ENCODE data around the gene GBP3. TPM values are rescaled to one million over a fixed set of nuclear protein-coding genes. Genes with fewer than 3 reads are reported as not detected.
"Not testable (repeated sequence)": the region's sequence is repeated elsewhere in the genome, so short reads cannot be mapped to it uniquely, and the experiment has no call there.

Gene GBP3
- polyA plus RNA-seq, 3 donors from 2014 or later: 7.7 to 18.2 (median 8.3) TPM

DNA sequence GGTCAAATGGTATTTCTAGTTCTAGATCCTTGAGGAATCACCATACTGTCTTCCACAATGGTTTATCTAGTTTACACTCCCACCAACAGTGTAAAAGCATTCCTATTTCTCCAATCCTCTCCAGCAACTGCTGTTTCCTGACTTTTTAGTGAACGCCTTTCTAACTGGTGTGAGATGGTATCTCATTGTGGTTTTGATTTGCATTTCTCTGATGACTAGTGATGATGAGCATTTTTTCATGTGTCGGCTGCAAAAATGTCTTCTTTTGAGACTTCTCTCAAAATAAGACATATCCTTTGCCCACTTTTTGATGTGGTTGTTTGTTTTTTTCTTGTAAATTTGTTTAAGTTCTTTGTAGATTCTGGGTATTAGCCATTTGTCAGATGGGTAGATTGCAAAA is 6.4 kb upstream of the GBP3 start:
- H3K4me1 Mint-ChIP-seq: peaks cover 9 to 12% of the 10 kb centered on the region in 2 donors
- not testable (repeated sequence) for H3K27me3 Mint-ChIP-seq (ENCODE audit: low read depth in 3 of 3); DNase-seq; H3K36me3 Mint-ChIP-seq; H3K9me3 Mint-ChIP-seq; H3K4me3 Mint-ChIP-seq
- H3K27ac Mint-ChIP-seq: peak overlapping the region in 1 of 6 donors; percentile 32

DNA sequence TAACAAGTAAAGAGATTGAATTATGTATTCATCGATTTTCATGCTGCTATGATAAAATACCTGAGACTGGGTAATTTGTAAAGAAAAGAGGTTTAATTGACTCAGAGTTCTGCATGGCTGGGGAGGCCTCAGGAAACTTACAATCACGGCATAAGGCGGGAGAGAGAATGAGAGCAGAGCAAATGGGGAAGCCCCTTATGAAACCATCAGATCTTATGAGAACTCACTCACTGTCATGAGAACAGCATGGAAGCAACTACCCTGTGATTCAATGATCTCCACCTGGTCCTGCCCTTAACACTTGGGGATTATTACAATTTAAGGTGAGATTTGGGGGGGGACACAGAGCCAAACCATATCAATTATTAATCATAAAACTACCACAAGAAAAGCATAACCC is 3.3 kb upstream of the GBP3 start:
- Mint-ChIP-seq H3K9me3 (no peaks in the 10 kb centered on the region), H3K27me3 (ENCODE audit: low read depth in 3 of 3) (peaks cover 7 to 15% (median 14%) of the 10 kb centered on the region in 3 donors), H3K4me1 (peaks cover 28 to 34% of the 10 kb centered on the region in 2 donors), H3K4me3 (no peak overlapping the region), H3K36me3 (no peaks in the 10 kb centered on the region), H3K27ac (no peak overlapping the region)
- DNase-seq: no peak

DNA sequence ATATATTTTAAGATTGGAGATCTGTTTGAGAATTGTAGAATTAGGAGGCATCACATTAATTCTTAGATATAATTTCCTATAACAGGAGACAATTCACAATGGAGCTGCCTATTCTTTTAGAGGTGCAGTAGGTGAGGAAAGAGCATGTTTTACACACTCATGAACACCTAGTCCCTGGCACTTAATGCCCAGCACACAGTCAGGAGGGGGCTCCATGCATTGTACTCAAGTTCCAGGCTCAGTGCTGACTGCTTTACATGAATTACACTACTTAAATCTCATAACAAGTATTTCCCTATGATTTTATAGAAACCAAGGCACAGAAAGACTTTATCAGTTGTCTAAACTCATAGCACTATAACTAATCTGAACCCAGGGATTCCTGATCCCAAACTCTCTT is 360 bp upstream of the GBP3 start:
- peak overlapping the region; percentile 92 to 99 (median 94) for H3K27ac Mint-ChIP-seq
- DNase-seq: no peak
- no peaks in the 10 kb centered on the region for H3K9me3 Mint-ChIP-seq
- peaks cover 48 to 55% of the 10 kb centered on the region in 2 donors for H3K4me1 Mint-ChIP-seq
- H3K4me3 Mint-ChIP-seq: peak overlapping the region; percentile 87 to 95 (median 94)
- H3K27me3 Mint-ChIP-seq (ENCODE audit: low read depth in 3 of 3): peaks cover 9 to 21% (median 19%) of the 10 kb centered on the region in 3 donors
- peaks cover 13 to 19% (median 18%) of the 10 kb centered on the region in 3 donors for H3K36me3 Mint-ChIP-seq

DNA sequence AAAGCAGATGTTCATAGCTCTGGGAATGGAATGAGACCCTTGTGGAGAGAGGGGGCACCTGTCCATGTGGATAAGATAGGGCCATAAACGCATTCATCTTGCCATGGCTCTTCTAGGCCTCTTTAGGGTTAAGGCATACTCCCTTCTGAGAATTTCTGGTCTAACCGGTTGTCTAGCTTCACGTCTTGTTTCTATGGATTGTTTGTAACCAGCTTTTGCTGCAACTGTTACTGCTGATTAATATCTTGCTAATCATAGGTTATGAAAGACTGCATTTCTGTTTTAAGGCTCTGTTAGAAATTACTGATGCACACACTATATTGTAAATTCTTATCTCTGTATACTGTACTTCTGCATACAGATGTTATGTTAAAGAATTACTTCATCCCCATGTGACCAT is 4.3 kb downstream of the GBP3 start:
- Mint-ChIP-seq H3K27ac (peak overlapping the region in 4 of 6 donors; percentile 4 to 67 (median 56)), H3K4me1 (peaks cover 58 to 81% of the 10 kb centered on the region in 2 donors), H3K27me3 (ENCODE audit: low read depth in 3 of 3) (peaks cover 9 to 21% (median 20%) of the 10 kb centered on the region in 3 donors), H3K36me3 (peaks cover 38 to 51% (median 40%) of the 10 kb centered on the region in 3 donors), H3K4me3 (peak overlapping the region in 4 of 5 donors; percentile 16 to 50 (median 36))
- not testable (repeated sequence) for DNase-seq, H3K9me3 Mint-ChIP-seq

DNA sequence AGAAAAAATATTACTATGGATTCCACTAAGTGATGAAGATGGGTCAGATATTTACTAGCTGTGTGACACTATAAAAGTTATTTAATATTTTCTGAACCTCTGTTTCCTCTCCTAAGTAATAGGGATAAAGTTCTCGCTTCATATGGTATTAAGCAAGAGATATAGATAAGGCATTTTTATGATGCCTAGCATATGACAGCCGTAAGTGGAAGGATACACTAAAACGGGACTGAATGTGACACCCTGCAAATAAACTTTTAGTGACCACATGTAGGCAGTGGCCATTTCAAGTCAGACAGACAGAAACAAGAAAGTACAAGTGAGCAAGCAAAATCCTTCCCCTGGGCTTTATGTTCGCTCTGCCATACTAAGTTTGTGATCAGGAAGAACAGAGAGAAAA is 14.2 kb downstream of the GBP3 start:
- peaks cover 0 to 2% (median 0%) of the 10 kb centered on the region in 3 donors for H3K27me3 Mint-ChIP-seq (ENCODE audit: low read depth in 3 of 3)
- H3K4me3 Mint-ChIP-seq: no peak overlapping the region
- no peak for DNase-seq
- peaks cover 2 to 5% of the 10 kb centered on the region in 2 donors for H3K4me1 Mint-ChIP-seq
- H3K27ac Mint-ChIP-seq: peak overlapping the region in 2 of 6 donors; percentile 6 to 27
- no peaks in the 10 kb centered on the region for H3K9me3 Mint-ChIP-seq
- peaks cover 66 to 71% (median 67%) of the 10 kb centered on the region in 3 donors for H3K36me3 Mint-ChIP-seq

DNA sequence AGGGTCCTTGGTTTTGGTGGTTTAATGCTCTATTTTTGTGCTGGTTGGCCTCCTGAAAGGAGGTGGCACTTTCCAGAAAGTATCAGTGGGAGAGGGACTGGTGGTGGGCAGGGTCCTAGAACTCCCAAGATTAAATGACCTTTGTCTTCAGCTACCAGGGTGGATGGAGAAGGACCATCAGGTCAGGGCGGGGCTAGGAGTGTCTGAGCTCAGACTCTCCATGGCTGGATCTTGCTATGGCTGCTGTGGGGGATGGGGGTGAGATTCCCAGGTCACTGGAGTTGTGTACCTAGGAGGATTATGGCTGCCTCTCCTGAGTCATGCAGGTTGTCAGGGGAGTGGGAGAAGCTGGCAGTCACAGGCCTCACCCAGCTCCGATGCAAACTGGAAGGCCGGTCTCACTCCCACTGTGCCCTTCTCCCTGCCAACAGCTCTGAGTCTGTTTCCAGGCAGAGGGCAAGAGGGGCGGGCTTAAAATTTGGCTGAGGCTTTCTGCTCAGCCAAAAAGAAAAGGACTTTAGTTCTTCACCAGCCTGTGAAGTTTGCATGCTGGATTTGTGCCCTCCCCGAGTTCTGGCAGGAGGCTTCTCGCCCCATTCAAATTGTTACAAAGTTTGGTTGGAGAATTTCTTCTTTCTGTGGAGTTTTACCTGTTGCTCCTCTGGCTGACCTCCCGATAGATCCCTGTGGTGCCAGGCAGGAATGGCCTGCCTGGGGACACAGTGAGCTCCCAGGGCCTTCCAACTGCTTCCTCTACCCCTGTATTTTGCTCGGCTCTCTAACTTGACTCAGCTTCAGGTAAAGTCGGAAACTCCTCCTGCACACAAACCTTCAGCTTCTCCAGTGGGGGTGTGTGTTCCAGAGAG is 17.1 kb downstream of the GBP3 start:
- H3K36me3 Mint-ChIP-seq: peaks cover 40 to 62% (median 61%) of the 10 kb centered on the region in 3 donors
- peaks cover 21 to 29% of the 10 kb centered on the region in 2 donors for H3K4me1 Mint-ChIP-seq
- H3K9me3 Mint-ChIP-seq: no peaks in the 10 kb centered on the region
- H3K27ac Mint-ChIP-seq: peak overlapping the region in 3 of 6 donors; percentile 23 to 82 (median 62)
- H3K27me3 Mint-ChIP-seq (ENCODE audit: low read depth in 3 of 3): peaks cover 0 to 2% (median 1%) of the 10 kb centered on the region in 3 donors
- no peak for DNase-seq
- no peak overlapping the region for H3K4me3 Mint-ChIP-seq

DNA sequence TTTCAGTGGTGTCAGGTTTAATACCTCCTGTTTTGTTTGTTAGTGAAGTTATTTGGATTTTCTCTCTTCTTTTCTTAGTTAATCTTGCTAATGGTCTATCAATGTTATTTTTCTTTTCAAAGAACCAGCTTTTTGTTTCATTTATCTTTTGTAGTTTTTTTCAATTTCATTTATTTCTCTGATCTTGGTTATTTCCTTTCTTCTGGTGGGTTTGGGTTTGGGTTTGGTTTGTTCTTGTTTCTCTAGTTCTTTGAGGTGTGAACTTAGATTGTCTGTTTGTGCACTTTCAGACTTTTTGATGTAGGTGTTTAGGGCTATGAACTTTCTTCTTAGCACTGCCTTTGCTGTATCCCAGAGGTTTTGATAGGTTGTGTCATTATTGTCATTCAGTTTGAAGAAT is 20.5 kb downstream of the GBP3 start:
- H3K4me1 Mint-ChIP-seq: peaks cover 21 to 29% of the 10 kb centered on the region in 2 donors
- not testable (repeated sequence) for DNase-seq

DNA sequence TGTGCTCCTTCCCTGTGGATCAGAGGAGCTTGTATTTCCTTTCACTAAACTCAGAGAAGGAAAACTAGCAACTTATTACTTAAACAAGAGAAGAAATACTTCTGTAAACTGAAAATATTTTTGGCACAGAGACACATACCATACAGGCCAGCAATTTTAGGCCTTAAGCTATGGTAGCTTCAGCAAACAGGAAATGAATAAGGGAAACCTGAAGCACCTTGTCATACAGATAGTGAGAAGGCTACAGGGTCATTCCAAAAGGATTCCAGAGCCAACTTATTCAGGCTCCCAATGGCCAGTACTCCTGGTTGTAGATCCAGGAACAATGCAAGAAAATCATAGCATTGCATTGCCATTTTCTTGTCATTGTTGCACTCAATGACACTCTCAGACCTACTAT is 21.2 kb downstream of the GBP3 start:
- H3K9me3 Mint-ChIP-seq: no peaks in the 10 kb centered on the region
- peak overlapping the region in 1 of 5 donors; percentile 12 for H3K4me3 Mint-ChIP-seq
- H3K27ac Mint-ChIP-seq: peak overlapping the region in 5 of 6 donors; percentile 17 to 89 (median 54)
- DNase-seq: no peak
- H3K4me1 Mint-ChIP-seq: peaks cover 21 to 29% of the 10 kb centered on the region in 2 donors
- H3K36me3 Mint-ChIP-seq: peaks cover 14 to 37% (median 33%) of the 10 kb centered on the region in 3 donors
- H3K27me3 Mint-ChIP-seq (ENCODE audit: low read depth in 3 of 3): peaks cover 0 to 1% (median 0%) of the 10 kb centered on the region in 3 donors

More for the DNA sequence above, 20.5 kb downstream of the GBP3 start:
- peaks cover 16 to 38% (median 35%) of the 10 kb centered on the region in 3 donors for H3K36me3 Mint-ChIP-seq
- H3K27ac Mint-ChIP-seq: peak overlapping the region; percentile 25 to 89 (median 50)
- H3K27me3 Mint-ChIP-seq (ENCODE audit: low read depth in 3 of 3); H3K9me3 Mint-ChIP-seq: not testable (repeated sequence)
- peak overlapping the region in 4 of 5 donors; percentile 6 to 50 (median 14) for H3K4me3 Mint-ChIP-seq

DNA sequence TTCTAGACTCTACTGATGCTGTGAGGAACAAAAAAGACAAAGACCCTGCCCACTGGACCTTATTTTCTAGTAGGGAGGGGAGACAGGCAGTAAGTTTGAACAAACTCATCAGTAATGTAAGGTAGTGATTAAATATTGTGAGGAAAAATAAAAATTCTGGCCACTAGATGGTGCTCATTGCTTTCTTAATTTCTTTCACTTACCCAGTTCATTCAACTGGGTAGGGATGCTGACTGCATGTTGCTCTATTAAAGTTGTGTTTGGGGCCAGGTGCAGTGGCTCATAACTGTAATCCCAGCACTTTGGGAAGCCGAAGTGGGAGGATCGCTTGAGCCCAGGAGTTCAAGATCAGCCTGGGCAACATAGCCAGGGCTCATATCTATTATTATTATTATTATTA is 23.9 kb downstream of the GBP3 start:
- H3K4me1 Mint-ChIP-seq: peaks cover 19 to 26% of the 10 kb centered on the region in 2 donors
- DNase-seq: peak; percentile 66 to 70 (median 69)
- H3K36me3 Mint-ChIP-seq: peaks cover 0 to 16% (median 9%) of the 10 kb centered on the region in 3 donors
- H3K27me3 Mint-ChIP-seq (ENCODE audit: low read depth in 3 of 3): peaks cover 0 to 1% (median 0%) of the 10 kb centered on the region in 3 donors
- H3K27ac Mint-ChIP-seq: peak overlapping the region in 1 of 6 donors; percentile 1
- no peak overlapping the region for H3K4me3 Mint-ChIP-seq
- no peaks in the 10 kb centered on the region for H3K9me3 Mint-ChIP-seq

DNA sequence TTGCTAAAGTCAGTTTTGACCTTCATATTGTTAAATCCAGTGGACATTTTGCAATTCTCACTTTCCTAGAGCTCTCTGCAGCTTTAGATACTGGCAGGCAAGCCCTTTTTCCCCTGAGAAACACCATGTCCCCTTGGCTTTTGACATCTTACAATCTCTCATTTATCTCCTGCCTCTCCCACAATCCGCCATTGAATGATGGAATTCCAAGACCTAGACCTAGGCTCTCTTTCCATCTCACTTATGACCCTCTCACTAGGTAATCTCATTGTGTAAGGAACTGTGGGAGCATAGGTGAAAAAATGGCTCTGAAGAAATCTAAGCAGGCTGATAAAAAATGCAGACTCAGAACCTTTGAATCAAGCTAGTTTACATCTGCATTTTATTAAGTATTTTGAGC is 32.2 kb downstream of the GBP3 start:
- Mint-ChIP-seq H3K27ac (peak overlapping the region in 4 of 6 donors; percentile 4 to 72 (median 52)), H3K36me3 (no peaks in the 10 kb centered on the region), H3K27me3 (ENCODE audit: low read depth in 3 of 3) (peaks cover 0 to 2% (median 1%) of the 10 kb centered on the region in 3 donors), H3K4me1 (peaks cover 24 to 35% of the 10 kb centered on the region in 2 donors), H3K4me3 (peak overlapping the region in 2 of 5 donors; percentile 7 to 21), H3K9me3 (no peaks in the 10 kb centered on the region)
- DNase-seq: no peak

DNA sequence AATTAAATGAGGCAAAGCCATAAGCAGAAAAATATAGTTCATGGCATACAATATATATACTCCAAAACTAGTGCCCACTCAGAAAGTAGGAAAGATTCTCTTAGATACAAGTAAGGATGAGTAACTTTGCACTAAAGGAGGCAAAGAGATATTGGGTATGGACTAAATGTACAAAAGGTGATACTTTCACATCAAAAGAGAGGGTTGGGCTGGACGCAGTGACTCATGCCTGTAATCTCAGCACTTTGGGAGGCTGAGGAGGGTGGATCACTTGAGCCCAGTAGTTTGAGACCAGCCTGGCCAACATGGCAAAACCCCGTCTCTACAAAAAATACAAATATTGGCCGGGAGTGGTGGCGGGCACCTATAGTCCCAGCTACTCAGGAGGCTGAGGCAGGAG is 37.0 kb downstream of the GBP3 start:
- Mint-ChIP-seq H3K9me3 (no peaks in the 10 kb centered on the region), H3K4me3 (no peak overlapping the region), H3K36me3 (peaks cover 4 to 14% (median 4%) of the 10 kb centered on the region in 3 donors), H3K4me1 (peaks cover 25 to 61% of the 10 kb centered on the region in 2 donors), H3K27ac (peak overlapping the region in 5 of 6 donors; percentile 13 to 82 (median 64)), H3K27me3 (ENCODE audit: low read depth in 3 of 3) (peaks cover 0 to 1% (median 0%) of the 10 kb centered on the region in 3 donors)
- no peak for DNase-seq

DNA sequence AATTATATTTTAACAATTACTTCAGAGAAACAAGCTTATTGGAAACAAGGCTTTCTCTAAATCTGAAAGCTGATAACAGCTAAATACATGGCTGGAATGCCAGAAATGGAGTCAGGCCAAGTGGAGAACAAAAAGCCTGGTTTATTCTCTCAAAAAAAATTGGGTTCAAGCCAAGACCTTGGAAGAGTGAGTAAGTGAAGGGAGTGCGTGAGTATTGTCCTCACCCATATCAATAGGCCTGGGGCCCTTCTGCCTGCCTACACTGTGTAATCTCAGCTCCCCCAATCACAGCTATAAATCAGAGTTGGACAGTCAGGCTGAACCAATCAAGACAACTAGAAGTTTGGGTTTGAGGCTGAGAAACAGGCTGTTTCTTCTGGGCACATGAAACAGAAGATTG is 37.6 kb downstream of the GBP3 start:
- Mint-ChIP-seq H3K27ac (peak overlapping the region in 5 of 6 donors; percentile 66 to 86 (median 82)), H3K9me3 (no peaks in the 10 kb centered on the region), H3K27me3 (ENCODE audit: low read depth in 3 of 3) (peaks cover 0 to 1% (median 0%) of the 10 kb centered on the region in 3 donors), H3K4me3 (no peak overlapping the region), H3K36me3 (peaks cover 4 to 14% (median 4%) of the 10 kb centered on the region in 3 donors), H3K4me1 (peaks cover 21 to 61% of the 10 kb centered on the region in 2 donors)
- no peak for DNase-seq

DNA sequence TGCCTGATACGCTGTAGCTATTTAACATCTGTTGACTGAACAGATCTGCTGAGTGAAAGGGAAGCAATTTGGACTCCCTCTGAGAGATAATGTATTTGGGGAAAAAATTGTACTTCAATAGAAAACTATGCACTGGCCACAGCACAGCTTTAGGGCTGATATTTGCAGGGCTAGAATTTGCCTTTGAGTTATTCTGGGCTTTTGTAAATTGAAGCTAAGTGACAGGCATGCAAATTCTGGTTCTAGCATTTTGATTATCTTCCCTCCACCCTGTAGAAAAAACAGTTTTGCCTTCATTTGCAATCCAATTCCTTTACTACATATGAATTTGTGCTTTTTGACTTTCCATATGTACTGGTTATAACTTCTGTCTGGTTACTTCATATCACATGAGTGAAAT is 38.1 kb downstream of the GBP3 start:
- Mint-ChIP-seq H3K4me3 (peak overlapping the region in 1 of 5 donors; percentile 27), H3K36me3 (peaks cover 4 to 14% (median 4%) of the 10 kb centered on the region in 3 donors), H3K27ac (peak overlapping the region; percentile 64 to 86 (median 80)), H3K27me3 (ENCODE audit: low read depth in 3 of 3) (peaks cover 0 to 1% (median 0%) of the 10 kb centered on the region in 3 donors), H3K4me1 (peaks cover 21 to 61% of the 10 kb centered on the region in 2 donors), H3K9me3 (no peaks in the 10 kb centered on the region)
- DNase-seq: no peak

Measured in immature natural killer cell (primary cell).